ENCODE measurements around the gene PCIF1.
"Not testable (repeated sequence)": the region's sequence is repeated elsewhere in the genome, so short reads cannot be mapped to it uniquely, and the experiment has no call there.

Gene PCIF1

DNA sequence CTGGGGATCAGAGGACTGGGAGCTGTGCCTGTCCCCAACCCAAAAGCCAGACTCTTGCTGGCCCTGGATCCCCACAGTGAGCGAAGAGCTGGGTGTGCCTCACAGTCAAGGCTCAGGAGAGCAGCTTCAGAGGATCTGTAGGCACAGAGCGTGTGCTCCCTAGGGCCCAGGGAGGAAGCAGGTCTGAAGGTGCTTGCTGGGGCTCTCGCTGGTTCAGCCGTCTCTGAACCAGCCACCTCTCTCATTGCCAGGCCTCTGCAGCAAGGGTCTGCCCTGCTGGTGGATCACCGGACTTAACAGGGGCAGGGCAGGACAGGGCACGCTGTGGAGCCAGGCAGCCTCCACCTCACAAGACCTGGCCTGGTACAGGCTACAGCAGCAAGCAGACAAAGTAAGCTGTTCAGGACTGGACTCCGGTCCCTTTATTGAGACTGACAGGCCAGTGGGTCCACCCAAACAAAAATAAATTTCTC lies 13.8 kb downstream of the PCIF1 start:
- no peak for DNase-seq

DNA sequence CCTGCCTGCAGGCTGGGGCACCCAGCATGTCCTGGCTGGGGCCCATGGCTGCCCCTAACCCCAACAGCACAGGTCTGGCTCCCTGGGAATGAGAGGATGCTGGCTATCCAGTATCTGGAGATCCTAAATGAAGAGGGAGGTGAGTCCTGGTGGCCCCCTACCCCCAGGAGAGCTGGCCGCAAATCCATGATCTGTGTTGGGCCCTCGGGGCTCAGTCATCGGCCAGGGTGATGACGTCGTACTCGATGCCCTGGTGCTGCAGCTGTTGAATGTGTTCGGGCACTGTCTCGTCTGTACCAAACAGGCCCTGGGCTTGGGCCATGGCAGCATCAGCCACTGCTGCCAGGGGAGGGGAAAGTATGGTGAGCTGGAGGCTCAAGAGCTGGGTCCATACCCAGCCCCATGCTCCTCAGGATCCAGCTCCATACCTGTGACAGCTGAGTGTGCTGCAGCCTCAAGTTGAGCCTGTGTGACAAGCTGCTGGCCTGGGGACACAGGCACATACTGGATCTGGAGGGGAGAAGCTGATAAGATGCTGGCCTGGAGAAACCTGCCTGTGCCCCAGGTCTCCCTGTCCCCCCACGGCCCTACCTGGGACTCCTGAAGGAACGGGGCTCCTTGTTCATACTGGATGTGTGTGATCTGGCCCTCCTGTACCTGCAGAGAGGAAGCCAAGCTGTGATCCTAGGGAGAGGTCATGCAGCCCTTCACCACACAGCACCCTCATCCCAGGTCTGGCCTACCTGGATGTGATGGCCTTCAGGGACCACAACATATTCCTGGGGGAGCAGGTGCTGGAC lies 14.5 kb downstream of the PCIF1 start:
- DNase-seq, result no peak

DNA sequence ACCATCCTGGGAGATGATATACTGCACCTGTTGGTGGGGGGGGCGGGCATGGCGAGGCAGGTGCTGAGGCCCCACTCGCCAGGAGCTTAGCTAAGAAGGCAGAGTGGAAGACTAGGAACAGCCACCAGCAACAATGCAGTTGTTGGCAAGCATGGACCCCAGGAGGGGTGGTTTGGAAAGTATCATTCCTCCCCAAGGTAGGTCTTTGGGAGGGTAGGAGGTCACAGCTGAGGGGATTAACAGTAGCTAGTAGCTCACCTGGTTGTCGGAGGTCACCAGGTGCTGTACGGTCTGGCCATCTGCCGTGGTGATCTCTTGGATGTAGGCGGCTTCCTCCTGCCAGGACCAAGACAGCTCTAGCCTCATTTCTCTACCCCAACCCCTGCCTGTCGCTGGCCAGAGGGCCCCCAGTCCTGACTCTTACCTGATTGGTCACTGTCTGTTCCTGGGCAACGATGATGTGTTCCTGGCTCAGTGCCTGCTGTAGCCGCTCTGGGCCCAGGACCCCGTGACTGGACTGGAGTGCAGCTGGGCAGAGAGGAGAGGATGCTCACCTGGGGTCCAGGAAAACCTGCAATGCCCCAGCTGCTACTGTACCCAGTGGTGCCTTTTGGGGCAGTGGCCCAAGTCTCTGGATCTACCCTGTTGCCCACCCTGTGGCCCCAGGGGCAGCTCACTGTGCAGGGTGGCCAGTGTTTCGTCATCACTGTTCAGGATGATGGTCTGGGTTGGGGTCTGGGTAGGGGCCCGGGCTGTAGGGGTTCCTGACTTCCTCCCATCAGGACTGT lies 15.3 kb downstream of the PCIF1 start:
- DNase-seq, result no peak

DNA sequence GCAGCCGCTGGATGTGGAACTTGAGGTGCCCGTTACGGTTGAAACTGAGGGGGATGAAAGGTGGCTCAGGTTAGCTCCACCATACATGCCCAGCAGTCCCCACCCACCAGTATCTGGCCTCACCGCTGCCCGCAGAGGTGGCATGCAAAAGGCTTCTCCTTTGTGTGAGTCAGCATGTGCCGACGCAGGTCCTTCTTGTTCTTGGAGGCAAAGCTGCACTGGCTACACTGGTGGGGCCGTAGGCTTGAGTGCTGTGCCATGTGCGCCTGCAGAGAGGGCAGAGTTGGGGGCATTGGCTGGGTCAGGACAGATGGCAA lies 15.8 kb downstream of the PCIF1 start:
- DNase-seq, result no peak

DNA sequence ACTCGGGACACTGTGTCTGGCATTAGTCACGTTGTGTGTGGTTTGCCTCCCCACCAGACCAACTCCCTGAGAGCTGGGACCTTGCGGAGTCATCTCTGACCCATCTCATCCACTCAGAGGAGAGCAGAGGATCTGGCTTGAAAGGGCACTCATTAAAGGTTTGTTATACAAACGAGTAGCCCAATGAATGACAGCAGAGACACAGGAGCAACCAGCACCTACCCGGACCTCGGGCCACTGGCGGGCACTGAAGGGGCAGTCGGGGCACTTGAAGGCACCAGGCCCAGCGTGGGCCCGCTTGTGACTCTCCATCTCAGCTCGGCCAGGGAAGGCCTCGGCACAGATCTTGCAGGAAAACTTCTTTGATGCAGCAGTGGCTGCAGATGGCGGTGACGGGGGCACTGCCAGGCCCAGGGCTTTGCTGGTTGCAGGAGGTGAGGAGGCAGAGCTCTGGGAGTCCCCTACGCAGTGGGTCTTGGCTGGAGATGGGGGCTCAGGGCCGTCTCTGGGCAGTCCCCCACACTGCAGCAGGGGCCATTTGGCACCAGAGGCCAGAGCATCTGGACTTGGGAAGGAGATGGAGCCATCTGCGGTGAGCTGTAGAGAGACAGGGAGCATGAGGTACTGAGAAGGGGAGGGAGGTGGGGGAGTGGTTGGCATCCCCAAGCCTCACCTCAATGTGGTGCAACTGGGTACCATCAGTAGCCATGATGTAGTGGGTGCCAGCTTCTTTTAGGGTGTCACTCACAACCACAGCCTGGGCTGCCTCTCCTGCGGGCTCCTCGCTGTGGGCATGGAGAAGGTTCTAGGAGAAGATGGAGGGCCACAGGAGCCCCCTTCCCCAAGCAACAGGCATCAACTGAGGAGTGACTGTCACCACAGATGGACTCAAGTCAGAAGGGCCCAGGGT lies 17.7 kb downstream of the PCIF1 start:
- DNase-seq, result no peak

DNA sequence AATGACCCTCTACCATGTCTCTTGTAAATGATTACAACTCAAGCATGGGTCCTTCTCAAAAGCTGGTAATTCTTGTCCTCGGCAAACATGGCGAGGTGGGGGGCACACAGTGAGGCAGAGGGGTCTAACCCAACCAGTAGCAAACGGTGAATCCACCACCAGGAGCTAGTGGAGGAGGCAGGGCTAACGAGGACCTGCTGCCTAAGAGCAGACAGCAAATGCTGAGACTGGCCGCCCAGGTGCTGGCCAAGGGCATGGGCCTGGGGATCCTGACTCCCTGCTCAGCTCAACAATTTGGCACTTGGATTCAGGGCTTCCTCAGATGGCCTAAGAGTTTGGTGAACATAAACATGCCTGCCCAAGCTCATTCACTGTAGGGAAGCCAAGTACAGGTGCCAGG lies 18.4 kb downstream of the PCIF1 start:
- no peak for DNase-seq

DNA sequence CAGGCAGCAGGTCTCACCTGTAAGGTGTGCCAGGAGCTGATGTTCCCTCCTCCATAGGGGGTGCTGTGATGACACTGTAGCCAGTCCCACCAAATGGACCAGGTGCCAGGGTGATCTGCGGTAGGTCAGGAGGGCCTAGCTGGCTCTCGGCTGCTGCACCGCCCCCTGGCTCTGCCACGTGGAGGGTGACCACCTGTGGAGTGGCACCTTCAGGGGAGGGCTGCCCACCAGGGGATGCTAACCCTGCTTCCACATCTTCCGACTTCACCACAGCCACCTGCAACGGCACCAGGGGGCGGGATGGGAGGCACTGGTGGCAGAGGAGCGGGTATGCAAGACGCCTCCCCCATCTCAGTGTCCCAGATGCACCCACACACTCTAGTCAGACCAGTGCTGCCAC lies 19.2 kb downstream of the PCIF1 start:
- no peak for DNase-seq

DNA sequence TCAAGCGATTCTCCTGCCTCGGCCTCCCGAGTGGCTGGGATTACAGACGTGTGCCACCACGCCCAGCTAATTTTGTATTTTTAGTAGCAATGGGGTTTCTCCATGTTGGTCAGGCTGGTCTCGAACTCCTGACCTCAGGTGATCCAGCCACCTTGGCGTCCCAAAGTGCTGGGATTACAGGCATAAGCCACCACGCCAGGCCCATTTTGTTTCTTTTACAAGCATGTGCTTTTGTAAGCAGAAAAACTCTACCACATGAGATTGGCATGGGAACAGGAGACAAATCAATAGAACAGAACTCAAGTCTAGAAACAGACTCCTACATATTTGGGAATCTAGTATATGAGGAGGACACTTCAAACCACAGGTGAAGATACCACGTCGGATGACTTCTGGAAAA lies 21.8 kb downstream of the PCIF1 start:
- DNase-seq, result not testable (repeated sequence)

DNA sequence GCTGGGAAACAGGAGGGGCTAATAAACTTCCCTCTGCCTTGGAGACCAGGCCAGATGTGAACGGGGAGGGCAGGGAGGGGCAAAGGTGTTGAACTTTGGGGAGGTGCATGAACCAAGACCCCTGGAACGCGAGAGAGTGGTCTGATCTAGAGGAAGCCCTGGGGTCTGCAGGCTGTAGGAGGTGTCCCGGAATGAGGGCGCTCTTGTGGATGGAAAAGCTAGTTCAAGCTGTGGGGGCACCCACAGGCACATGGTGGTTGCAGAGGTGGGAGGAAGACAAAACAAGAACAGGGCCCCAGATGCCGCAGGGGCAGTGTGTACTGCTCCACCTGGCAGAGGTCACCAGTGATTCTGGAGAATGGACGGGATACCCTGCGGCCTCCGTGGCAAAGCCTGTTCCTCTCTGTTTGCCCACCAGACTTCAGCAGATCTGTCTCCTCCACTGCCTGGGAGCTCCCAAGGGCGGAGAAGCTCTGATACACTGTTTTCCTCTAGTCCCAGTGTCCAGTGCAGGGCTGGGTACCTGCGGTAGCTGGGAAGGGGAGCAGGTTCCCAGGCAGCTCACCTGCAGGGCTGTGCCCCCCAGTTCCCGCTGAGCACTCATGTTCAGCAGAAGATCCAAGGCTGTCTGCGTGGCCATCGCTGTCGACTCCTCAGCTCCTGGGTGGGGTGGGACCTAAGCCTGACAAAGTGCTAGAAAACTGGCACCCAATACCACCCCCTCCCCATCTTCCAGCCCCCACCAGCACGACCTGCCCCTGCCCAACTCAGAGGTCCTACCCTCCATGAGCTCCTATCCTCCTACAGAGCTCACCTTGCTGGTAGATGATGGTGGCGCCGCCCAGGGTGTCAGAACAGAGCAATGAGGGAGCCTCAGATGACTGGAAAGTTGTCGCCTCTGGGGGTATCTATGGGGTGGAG lies 22.8 kb downstream of the PCIF1 start:
- DNase-seq, result no peak

DNA sequence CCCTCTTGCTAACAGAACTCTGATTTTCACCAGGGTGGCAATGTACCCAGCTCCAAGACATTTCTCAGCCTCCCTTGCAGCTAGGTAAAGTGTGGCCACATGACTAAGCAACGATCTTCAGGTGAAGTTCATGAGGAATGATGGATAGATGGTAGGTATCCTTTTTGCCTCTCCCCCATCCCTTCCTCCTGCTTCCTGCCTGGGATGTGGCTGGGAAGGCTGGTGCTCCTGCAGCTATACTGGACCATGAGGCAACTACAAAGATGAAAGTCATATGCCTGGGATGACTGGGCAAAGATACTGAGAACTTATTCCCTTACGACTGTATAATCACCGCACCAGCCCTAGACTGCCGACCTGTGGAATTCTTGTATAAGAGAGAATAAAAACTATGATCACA lies 24.1 kb downstream of the PCIF1 start:
- no peak for DNase-seq

DNA sequence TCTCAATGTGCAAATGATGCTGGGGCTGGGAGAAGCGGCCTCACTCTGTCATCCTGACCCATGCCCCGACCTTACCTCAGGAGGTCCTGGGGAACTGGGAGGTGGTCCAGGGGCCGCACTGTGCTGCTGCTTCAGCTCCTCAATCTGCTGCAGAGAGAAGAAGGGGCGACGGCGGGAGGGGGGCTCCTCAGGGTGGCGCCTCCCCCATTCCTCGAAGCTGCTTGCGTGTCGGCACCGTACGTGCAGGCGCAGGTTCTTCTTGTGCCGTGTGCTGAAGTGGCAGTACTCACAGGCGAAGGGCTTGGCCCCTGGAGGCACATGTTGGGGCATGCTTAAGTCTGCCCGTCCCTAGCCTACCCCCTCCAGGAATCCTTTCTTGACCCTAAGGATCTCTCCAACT lies 24.6 kb downstream of the PCIF1 start:
- DNase-seq, result no peak

DNA sequence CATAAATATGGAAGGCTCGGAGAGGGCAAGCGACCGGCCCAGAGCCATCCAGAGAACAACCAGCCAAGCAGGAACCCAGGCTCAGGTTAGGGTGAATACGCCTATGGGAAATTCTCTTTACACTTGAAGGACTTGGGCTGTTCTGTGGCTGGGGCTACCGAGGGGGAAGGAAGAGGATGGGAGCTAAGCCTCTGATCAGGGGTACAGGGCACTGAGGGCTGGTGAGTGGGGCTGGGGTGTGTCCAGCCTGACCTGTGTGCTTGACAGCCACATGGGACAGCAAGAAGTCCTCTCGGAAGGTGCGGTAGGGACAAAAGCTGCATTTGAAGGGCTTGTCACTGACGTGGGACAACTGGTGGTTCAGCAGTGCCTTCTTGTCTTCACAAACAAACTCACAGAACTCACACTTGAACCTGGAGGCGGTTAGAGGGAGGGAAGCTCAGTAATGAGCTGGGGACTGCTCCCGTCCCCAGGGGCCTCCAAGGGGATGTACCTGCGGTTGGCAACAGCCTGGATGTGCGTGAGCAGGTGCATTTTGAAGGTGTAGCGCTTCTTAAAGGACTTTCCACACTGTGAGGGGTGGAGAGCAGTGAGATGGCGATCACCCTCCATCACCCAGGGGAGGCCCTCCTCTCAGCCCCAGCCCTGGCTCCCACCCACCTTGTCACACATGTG lies 25.6 kb downstream of the PCIF1 start:
- no peak for DNase-seq

DNA sequence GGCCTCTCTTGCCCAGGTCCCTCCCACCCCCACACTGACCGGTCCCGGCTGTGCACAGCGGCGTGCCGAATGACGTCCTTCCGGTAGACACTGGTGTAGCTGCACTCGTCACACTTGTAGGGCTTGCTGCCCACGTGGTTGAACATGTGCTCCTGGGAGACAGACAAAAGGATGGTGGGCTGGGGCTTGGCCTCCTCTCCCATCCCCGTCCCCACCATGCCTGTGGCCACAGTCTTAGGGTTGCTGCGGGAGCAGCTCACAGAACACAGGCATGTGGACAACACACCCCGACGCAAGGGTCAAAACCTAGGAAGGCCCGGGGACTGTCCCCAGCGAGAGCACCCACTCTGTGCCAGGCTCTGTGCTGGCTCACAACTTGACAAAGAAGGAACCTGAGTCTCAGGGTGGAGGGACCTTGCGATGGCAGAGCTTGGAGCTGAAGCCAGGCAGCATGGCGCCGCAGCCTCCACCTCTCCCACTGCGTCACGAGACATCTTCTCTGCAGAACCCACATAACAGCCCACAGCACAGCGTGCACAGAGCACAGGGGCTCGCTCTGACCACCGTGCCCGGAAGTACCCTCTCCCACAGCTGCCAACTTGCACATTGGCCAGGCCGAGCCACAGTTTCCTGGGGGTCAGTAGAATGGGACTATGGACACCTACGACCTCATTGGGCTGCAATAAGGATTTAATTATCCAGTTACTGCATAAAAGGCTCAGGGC lies 27.7 kb downstream of the PCIF1 start:
- DNase-seq, result no peak

DNA sequence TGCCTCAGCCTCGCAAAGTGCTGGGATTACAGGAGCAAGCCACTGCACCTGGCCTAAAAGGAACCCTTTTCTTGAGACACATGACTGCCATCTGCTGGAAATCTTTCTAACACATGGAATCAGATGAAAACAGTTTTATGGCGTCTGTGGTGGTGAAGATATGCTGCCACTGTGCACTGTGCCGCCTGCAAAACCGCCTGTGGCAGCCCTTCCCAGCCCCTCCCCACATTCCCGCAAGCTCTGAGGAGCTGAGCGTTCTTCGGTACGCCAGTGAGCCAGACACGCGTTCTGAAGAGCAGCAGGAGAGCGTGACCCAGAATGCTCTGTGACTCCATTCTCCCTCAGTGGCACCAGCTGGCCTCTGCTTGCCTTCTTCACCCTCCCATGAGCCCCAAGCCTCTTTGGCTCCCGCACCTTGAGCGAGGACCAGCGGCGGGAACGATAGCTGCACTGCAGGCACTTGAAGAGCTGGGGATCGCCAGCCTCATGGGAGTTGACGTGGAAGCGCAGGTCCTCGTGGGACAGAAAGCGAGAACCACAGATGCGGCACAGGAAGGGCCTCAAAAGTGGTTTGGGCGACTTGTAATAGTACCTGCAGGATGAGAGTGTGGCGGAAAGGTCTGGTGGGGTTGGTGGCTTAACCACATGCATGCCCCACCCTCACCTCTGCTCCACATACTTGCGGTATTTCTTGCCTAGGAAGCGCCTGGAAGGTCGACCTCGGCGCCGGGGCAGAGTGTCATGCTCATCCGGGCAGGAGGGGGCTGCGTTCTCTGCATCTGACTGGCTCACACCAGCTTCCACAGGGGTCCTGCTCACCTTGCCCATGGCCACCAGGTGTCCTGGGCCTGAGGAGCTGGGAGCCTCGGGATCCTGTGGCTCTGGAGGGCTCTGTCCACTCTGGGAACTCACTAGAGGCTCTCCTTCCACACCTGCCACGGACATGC lies 28.8 kb downstream of the PCIF1 start:
- DNase-seq, result no peak

DNA sequence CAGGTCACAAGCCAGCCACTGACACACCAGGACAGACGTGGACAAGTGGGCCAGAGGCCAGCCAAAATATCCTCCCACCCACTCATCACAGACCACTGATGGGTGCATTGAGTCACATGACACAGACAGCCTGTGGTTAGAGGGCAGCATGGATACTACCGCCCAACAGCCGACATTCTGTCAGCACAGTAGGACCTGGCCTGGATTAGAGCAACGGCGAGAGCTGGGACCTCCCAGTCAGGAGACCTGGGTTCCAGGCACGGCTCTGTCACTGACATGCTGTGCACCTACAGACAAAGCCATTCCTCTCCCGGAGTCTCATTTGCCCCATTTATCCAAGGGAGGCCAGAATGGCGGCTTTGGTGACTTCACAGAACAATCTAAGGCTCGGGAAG lies 29.5 kb downstream of the PCIF1 start:
- no peak for DNase-seq

DNA sequence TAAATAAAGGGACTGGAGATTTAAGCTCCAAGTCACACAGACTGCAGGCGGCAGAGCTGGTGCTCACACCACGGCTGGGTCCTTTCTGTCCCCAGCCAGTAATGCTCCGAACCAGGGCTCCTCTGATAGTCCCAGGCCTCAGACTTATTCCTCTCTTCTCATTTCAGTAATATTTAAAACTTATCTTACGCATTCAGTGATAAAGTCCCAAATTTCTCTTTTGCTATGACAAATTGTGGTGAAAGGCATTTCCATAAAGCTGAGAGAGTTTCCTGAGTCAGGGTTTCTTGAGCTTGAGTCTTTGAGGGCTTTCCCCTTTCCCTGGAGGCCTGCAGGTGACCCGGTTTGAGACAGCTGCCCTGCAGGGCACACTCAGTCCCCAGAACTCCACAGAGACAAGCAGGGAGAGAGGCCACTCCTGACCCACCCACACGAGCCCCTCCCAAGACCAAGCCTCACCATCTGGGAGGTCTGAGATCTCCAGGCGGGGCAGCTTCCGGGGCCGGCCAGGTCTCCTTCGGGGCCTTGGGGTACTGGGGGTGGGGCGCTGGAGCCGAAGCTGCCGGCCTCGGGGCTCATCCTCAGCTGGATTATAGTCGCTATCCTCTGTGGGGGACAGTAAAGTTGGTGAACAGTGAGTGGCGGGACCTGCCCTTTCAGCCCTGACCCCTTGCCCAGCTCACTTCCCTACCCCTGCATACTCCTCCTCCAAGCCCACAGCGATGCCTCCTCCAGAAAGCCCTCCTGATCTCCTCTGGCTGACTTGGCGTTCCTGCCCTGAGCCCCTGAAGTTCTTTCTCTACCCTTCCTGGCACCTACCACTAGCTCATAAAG lies 30.9 kb downstream of the PCIF1 start:
- no peak for DNase-seq

DNA sequence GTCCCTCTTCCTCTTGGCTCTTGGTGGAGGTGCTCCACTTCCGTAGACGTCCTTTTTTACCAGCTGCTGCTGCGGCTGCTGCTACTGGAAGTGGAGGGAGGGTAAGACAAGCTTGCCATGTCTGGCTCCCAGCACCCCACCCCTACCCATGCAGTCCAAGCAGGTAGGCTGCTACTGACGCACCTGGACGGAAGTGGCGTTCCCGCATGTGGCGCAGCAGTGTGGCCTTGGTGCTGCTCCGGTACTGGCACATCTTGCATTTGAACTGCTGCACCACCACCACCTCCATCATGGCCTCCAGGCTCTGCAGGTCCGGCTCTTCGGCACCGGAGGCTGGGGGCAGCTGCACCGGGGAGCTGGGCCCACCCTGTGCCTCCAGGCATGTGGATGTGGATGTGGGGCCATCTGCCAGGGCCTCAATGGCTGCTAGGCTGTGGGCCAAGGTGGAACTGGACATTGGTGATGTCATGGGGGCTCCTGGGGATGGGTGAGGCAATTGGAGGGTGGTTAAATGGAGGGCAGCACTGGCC lies 33.1 kb downstream of the PCIF1 start:
- DNase-seq, result no peak

DNA sequence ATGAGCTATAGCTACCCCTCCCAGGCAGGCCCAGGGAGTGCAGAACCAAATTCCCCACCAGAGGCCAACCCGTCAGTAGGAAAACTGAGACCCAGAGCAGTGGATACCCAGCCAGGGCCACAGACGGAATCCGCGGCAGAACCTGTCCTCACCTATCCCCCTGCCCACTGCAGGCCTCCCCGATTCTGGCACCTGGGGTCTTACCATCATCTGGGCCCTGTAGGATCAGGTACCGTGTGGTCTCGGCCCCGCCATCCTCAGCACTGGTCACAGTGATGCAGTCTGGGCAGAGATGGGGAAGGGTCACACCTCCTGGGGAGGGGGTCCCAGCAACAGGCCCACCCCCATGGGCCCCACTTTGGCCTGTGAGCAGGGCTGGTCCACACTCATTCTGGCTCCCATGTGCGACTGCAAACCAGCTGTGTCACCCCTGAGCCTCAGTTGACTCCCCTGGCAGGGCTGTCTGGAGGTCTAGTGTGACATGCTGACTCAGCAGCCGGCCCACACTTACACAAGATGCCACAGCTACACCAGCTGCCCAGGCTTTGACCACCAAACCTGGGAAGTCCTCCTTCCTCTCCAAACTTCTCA lies 33.7 kb downstream of the PCIF1 start:
- DNase-seq, result no peak
